Astrocyte (in vitro differentiated cells and primary cell): ENCODE measurements around the gene NCOA3. TPM values are rescaled to one million over a fixed set of nuclear protein-coding genes. Genes with fewer than 3 reads are reported as not detected.
"Not testable (repeated sequence)": the region's sequence is repeated elsewhere in the genome, so short reads cannot be mapped to it uniquely, and the experiment has no call there.

Experiments used
- DNase-seq: peaks from one replicate; pipeline ENCODE4 v3.0.0-alpha.2; 2010; ENCODE audit warnings: low read depth
- FAIRE-seq: peaks from 2 replicates; lab custom pipeline; 2011; peaks lifted over from hg19 to GRCh38; lab: Jason Lieb, UNC
- H2AFZ ChIP-seq: 2 replicates; pipeline ENCODE4 v1.6.0; 2012; ENCODE audit warnings: low read depth, low read length, inconsistent platforms
- H3K27ac ChIP-seq: 2 replicates; pipeline ENCODE4 v1.5.1; 2011; ENCODE audit warnings: low read depth, low read length, inconsistent platforms
- H3K27me3 ChIP-seq: 2 replicates; pipeline ENCODE4 v1.6.0; 2011; ENCODE audit warnings: low read length, inconsistent platforms; ENCODE audit not compliant: insufficient read depth
- H3K36me3 ChIP-seq: 2 replicates; pipeline ENCODE4 v1.5.1; 2011; ENCODE audit warnings: low read length, inconsistent platforms; ENCODE audit not compliant: insufficient read depth
- H3K4me1 ChIP-seq: 2 replicates; pipeline ENCODE4 v1.5.1; 2011; ENCODE audit warnings: low read length, inconsistent platforms; ENCODE audit not compliant: insufficient read depth
- H3K4me2 ChIP-seq: 2 replicates; pipeline ENCODE4 v1.6.0; 2012; ENCODE audit warnings: low read length, inconsistent platforms
- H3K4me3 ChIP-seq: 2 replicates; pipeline ENCODE4 v1.5.1; 2011; ENCODE audit warnings: low read depth, mild to moderate bottlenecking, low read length, inconsistent platforms; ENCODE audit not compliant: insufficient read depth
- H3K79me2 ChIP-seq: 2 replicates; pipeline ENCODE4 v1.6.0; 2012; ENCODE audit warnings: mild to moderate bottlenecking, low read length, inconsistent platforms; ENCODE audit not compliant: insufficient read depth
- H3K9ac ChIP-seq: 2 replicates; pipeline ENCODE4 v1.6.0; 2012; ENCODE audit warnings: mild to moderate bottlenecking, low read length, inconsistent platforms
- H3K9me3 ChIP-seq: 2 replicates; pipeline ENCODE4 v1.5.1; 2012; ENCODE audit warnings: low read depth, mild to moderate bottlenecking, low read length, inconsistent platforms; ENCODE audit not compliant: insufficient read depth
- H4K20me1 ChIP-seq: 2 replicates; pipeline ENCODE4 v1.6.0; 2012; ENCODE audit warnings: low read length, inconsistent platforms; ENCODE audit not compliant: insufficient read depth
- H3K27ac Mint-ChIP-seq: one replicate; pipeline ENCODE4 v1.8.0; 2021; ENCODE audit warnings: mild to moderate bottlenecking, mixed read lengths; ENCODE audit not compliant: unreplicated experiment
- H3K27me3 Mint-ChIP-seq: one replicate; pipeline ENCODE4 v1.8.0; 2021; ENCODE audit warnings: low read depth, mixed read lengths; ENCODE audit not compliant: unreplicated experiment
- H3K36me3 Mint-ChIP-seq: one replicate; pipeline ENCODE4 v1.8.0; 2021; ENCODE audit warnings: low read depth, mixed read lengths; ENCODE audit not compliant: unreplicated experiment
- H3K4me1 Mint-ChIP-seq: one replicate; pipeline ENCODE4 v1.8.0; 2021; ENCODE audit warnings: low read depth, mixed read lengths; ENCODE audit not compliant: unreplicated experiment
- H3K4me3 Mint-ChIP-seq: one replicate; pipeline ENCODE4 v1.8.0; 2021; ENCODE audit warnings: mild to moderate bottlenecking, moderate library complexity, mixed read lengths; ENCODE audit not compliant: unreplicated experiment
- H3K9me3 Mint-ChIP-seq: one replicate; pipeline ENCODE4 v1.8.0; 2021; ENCODE audit warnings: mild to moderate bottlenecking, mixed read lengths; ENCODE audit not compliant: unreplicated experiment
- CTCF ChIP-seq: IDR thresholded peaks from 2 replicates; pipeline ENCODE4 v1.5.1; 2011; ENCODE audit warnings: low read depth, mild to moderate bottlenecking, inconsistent platforms, low read length, moderate library complexity; ENCODE audit not compliant: insufficient read depth
- EZH2 ChIP-seq: IDR thresholded peaks from 2 replicates; pipeline ENCODE4 v1.6.1; 2012; ENCODE audit warnings: mild to moderate bottlenecking, low read length, inconsistent platforms; ENCODE audit not compliant: insufficient read depth
- total RNA-seq: library from RNA; stranded (reverse); gene quantifications from 2 replicates; pipeline ENCODE4 v1.2.1, GENCODE V29; 2021

The NCOA3 gene
- total RNA-seq, 1 donor from 2014 or later = 30.5 TPM

- Histone ChIP-seq H3K9me3 (no peaks in the 10 kb centered on the region), H4K20me1 (peaks cover 26% of the 10 kb centered on the region), H2AFZ (no peak overlapping the region), H3K79me2 (peaks cover 65% of the 10 kb centered on the region), H3K9ac (no peak overlapping the region), H3K4me1 (no peaks in the 10 kb centered on the region), H3K36me3 (no peaks in the 10 kb centered on the region), H3K4me2 (no peak overlapping the region), H3K27me3 (no peaks in the 10 kb centered on the region), H3K27ac (no peak overlapping the region), H3K4me3 (no peak overlapping the region)
- Mint-ChIP-seq H3K4me3 (no peak overlapping the region), H3K4me1 (peaks cover 2% of the 10 kb centered on the region), H3K27ac (no peak overlapping the region), H3K27me3 (no peaks in the 10 kb centered on the region), H3K36me3 (no peaks in the 10 kb centered on the region), H3K9me3 (no peaks in the 10 kb centered on the region)
- TF ChIP-seq CTCF (no peak), EZH2 (no peak)
- FAIRE-seq (no peak), DNase-seq (no peak)
These were observed 50.2 kb downstream of the NCOA3 start for GRCh38 chr20:47551841-47552240.

GRCh38 chr20:47552996-47553395, 51.3 kb downstream of the NCOA3 start:
- TF ChIP-seq CTCF = no peak
- Mint-ChIP-seq H3K4me1 (peaks cover 2% of the 10 kb centered on the region), H3K4me3 (no peak overlapping the region), H3K27ac (no peak overlapping the region), H3K36me3 (no peaks in the 10 kb centered on the region), H3K9me3 (no peaks in the 10 kb centered on the region), H3K27me3 (no peaks in the 10 kb centered on the region)
- H4K20me1 ChIP-seq = peaks cover 35% of the 10 kb centered on the region
- no peak overlapping the region for H3K27ac ChIP-seq
- H3K4me3 ChIP-seq = no peak overlapping the region
- H3K36me3 ChIP-seq = no peaks in the 10 kb centered on the region
- no peak overlapping the region for H2AFZ ChIP-seq
- FAIRE-seq = no peak
- no peaks in the 10 kb centered on the region for H3K9me3 ChIP-seq
- H3K27me3 ChIP-seq = no peaks in the 10 kb centered on the region
- H3K4me1 ChIP-seq = no peaks in the 10 kb centered on the region
- peaks cover 66% of the 10 kb centered on the region for H3K79me2 ChIP-seq
- H3K9ac ChIP-seq = no peak overlapping the region
- no peak for DNase-seq
- H3K4me2 ChIP-seq = no peak overlapping the region

GRCh38 chr20:47553594-47554235, 52.0 kb downstream of the NCOA3 start:
- H3K79me2 ChIP-seq = peaks cover 68% of the 10 kb centered on the region
- not testable (repeated sequence) for H3K9ac ChIP-seq, H3K4me1 ChIP-seq, H3K27ac Mint-ChIP-seq, H3K27me3 Mint-ChIP-seq, H2AFZ ChIP-seq, H3K4me2 ChIP-seq, H3K4me1 Mint-ChIP-seq, H3K9me3 Mint-ChIP-seq, FAIRE-seq, H3K9me3 ChIP-seq, DNase-seq, H3K36me3 Mint-ChIP-seq, H3K36me3 ChIP-seq, H3K27ac ChIP-seq, H3K4me3 Mint-ChIP-seq, H3K4me3 ChIP-seq, H3K27me3 ChIP-seq
- peaks cover 41% of the 10 kb centered on the region for H4K20me1 ChIP-seq

DNA sequence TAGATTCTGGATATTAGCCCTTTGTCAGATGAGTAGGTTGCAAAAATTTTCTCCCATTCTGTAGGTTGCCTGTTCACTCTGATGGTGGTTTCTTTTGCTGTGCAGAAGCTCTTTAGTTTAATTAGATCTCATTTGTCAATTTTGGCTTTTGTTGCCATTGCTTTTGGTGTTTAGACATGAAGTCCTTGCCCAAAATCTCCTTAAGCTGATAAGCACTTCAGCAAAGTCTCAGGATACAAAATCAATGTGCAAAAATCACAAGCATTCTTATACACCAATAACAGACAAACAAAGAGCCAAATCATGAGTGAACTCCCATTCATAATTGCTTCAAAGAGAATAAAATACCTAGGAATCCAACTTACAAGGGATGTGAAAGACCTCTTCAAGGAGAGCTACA, 52.6 kb downstream of the NCOA3 start:
- not testable (repeated sequence) for FAIRE-seq, H3K4me3 Mint-ChIP-seq, H3K4me3 ChIP-seq, H3K9me3 ChIP-seq, H3K27ac Mint-ChIP-seq, H3K36me3 Mint-ChIP-seq, H3K27me3 ChIP-seq, H3K36me3 ChIP-seq, H3K9me3 Mint-ChIP-seq, H3K27me3 Mint-ChIP-seq, H3K4me1 ChIP-seq, H3K4me2 ChIP-seq, H3K27ac ChIP-seq, DNase-seq, H3K4me1 Mint-ChIP-seq, H2AFZ ChIP-seq, H3K9ac ChIP-seq
- Histone ChIP-seq H3K79me2 (peaks cover 68% of the 10 kb centered on the region), H4K20me1 (peaks cover 47% of the 10 kb centered on the region)
